Stimulated activated naive CD8-positive, alpha-beta T cell treated with anti-CD3 and anti-CD28 coated beads, Interleukin-15, Interleukin-2, amounts not matched to agents 100 U/mL and 50 U/mL, for 24 hours (primary cell): ENCODE measurements around the gene RAD51B.

Experiments
- ATAC-seq: fragments of 150-1000 bp; cut with Tn5 transposase; one replicate; pipeline ENCODE4 v1.10.0; 2021
- DNase-seq: peaks from one replicate; pipeline ENCODE4 v3.0.0; 2021

The RAD51B gene

GRCh38 chr14:68770553-68771286 lies 951.1 kb downstream of the RAD51B start:
- ATAC-seq, result no peak
- no peak for DNase-seq

- ATAC-seq (no peak), DNase-seq (no peak)
Observed at GRCh38 chr14:68771631-68772030, 952.1 kb downstream of the RAD51B start.

- no peak for ATAC-seq
- no peak for DNase-seq
Observed at GRCh38 chr14:68772761-68773381, 953.3 kb downstream of the RAD51B start.

GRCh38 chr14:68774771-68775613 lies 955.4 kb downstream of the RAD51B start:
- ATAC-seq (no peak), DNase-seq (no peak)

- DNase-seq (no peak), ATAC-seq (no peak)
Observed at GRCh38 chr14:68775614-68776126, 956.1 kb downstream of the RAD51B start.

GRCh38 chr14:68777644-68778043 lies 958.1 kb downstream of the RAD51B start:
- DNase-seq, result no peak
- ATAC-seq, result no peak
